ENCODE measurements around the gene EPHB3. TPM values are rescaled to one million over a fixed set of nuclear protein-coding genes. Genes with fewer than 3 reads are reported as not detected.
A peak's percentile ranks its signal among the peaks of the same experiment; 100 is the strongest.

EPHB3 gene
- total and polyA plus RNA-seq, 3 donors from 2014 or later: 2.0 to 2.6 (median 2.3) TPM

GRCh38 chr3:184561913-184562877, 610 bp downstream of the EPHB3 start:
- TF ChIP-seq, protein P1, sequence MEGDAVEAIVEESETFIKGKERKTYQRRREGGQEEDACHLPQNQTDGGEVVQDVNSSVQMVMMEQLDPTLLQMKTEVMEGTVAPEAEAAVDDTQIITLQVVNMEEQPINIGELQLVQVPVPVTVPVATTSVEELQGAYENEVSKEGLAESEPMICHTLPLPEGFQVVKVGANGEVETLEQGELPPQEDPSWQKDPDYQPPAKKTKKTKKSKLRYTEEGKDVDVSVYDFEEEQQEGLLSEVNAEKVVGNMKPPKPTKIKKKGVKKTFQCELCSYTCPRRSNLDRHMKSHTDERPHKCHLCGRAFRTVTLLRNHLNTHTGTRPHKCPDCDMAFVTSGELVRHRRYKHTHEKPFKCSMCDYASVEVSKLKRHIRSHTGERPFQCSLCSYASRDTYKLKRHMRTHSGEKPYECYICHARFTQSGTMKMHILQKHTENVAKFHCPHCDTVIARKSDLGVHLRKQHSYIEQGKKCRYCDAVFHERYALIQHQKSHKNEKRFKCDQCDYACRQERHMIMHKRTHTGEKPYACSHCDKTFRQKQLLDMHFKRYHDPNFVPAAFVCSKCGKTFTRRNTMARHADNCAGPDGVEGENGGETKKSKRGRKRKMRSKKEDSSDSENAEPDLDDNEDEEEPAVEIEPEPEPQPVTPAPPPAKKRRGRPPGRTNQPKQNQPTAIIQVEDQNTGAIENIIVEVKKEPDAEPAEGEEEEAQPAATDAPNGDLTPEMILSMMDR (IDR thresholded peaks at IDR 0.05): no peak
- no peak for TF ChIP-seq POLR2A (IDR thresholded peaks at IDR 0.05)
- intact Hi-C loops (cut with DNase I; ENCODE audit: low total_unique reads): no loop called here
- peak overlapping the region; percentile 39 to 60 for H3K27ac ChIP-seq
- 4% methylated on average over 74 of the region's 109 CpGs; no CpG with 5 or more reads in 1 of the 2 donors for WGBS, 2 donors
- H3K9me3 ChIP-seq: no peaks in the 10 kb centered on the region
- no peaks in the 10 kb centered on the region for H3K27me3 ChIP-seq
- peak overlapping the region; percentile 66 to 73 for H3K4me3 ChIP-seq
- H3K4me1 ChIP-seq: peaks cover 21% of the 10 kb centered on the region
- no peaks in the 10 kb centered on the region for H3K36me3 ChIP-seq (ENCODE audit: low read depth, missing control alignments)
- no peak for DNase-seq

DNA sequence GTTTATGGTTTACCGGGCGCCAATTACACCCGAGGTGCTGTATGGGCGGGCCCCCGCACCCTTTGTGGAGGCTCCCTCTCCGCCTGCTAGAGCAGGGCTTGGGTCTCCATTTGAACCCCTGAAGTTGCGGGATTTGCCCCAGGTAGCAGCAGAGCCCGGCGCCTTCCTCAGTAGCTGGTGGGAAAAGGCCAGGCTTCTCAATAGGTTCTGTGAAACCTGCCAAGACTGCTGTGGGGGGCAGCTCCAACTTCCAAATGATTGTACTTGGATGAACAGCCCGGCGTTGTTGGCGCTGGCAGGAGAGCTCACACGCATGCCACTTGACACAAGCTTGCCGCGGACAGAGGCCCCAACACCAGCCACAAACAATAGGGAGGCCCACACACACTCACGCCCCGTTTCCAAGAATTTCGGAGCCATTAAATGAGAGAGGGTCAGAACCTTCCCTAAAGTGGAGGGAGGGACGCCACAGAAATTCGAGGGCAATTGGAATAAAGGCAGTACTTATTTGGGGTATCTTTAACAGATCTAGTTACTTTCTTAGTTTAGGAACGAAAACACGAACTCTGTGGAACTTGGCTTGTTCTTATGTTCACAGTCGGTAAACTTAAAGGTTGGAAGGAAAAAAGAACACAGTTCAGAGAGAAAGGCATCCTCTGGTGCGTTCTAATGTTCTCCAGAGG, 1.4 kb downstream of the EPHB3 start:
- Histone ChIP-seq H3K4me1 (peaks cover 21% of the 10 kb centered on the region), H3K27me3 (no peaks in the 10 kb centered on the region), H3K4me3 (peak overlapping the region; percentile 66 to 73), H3K27ac (peak overlapping the region; percentile 39 to 60), H3K9me3 (no peaks in the 10 kb centered on the region), H3K36me3 (ENCODE audit: low read depth, missing control alignments) (no peaks in the 10 kb centered on the region)
- WGBS, 2 donors: 24 to 25% methylated on average over 14 to 24 of the region's 24 CpGs
- TF ChIP-seq, protein P1 (IDR thresholded peaks at IDR 0.05): no peak
- no peak for TF ChIP-seq POLR2A (IDR thresholded peaks at IDR 0.05)
- peak; percentile 46 for DNase-seq
- intact Hi-C loops (cut with DNase I; ENCODE audit: low total_unique reads): no loop called here

GRCh38 chr3:184563561-184563925, 2.0 kb downstream of the EPHB3 start:
- H3K4me1 ChIP-seq: peaks cover 26% of the 10 kb centered on the region
- no peaks in the 10 kb centered on the region for H3K27me3 ChIP-seq
- no peaks in the 10 kb centered on the region for H3K9me3 ChIP-seq
- intact Hi-C loops (cut with DNase I; ENCODE audit: low total_unique reads): no loop called here
- H3K4me3 ChIP-seq: no peak overlapping the region
- DNase-seq: no peak
- H3K36me3 ChIP-seq (ENCODE audit: low read depth, missing control alignments): no peaks in the 10 kb centered on the region
- H3K27ac ChIP-seq: peak overlapping the region; percentile 39 to 60
- WGBS, 2 donors: 42 to 63% methylated on average over 8 to 11 of the region's 11 CpGs
- TF ChIP-seq, protein P1 (IDR thresholded peaks at IDR 0.05): no peak
- no peak for TF ChIP-seq POLR2A (IDR thresholded peaks at IDR 0.05)

DNA sequence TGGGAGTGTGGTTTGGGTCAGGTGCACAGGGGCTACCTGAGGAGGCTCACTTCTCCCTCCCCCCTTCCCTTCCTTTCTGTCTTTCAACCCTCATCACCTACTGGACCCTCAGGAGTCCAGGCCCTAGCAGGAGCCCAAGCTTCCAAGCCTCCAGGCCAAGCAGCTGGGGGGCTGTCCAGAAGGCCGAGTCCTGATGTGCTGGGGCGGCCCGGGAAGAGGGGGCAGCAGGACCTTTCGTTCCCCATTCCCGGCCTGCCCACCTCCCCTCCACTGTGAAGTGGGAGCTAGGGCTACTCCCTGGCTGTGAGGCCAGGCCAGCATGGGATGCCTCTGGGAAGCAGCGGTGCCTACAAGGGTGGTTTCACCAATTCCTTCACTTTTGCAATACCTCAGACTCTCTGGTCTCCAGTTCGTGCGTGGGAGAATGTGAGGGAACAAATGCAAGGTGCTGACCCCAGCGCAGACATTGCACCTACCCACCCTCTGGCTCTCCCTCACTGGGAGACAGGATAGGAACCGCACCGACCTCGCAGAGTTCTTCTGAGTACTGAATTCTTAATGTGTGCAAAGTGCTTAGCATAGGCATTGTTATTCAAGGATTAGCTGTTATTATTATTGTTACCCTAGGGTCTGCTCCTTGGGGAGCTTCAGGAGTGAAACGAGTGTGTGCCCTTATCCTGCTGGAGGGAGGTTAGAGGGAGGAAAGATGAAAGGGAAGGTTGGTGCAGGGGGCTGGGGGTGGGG, 2.5 kb downstream of the EPHB3 start:
- H3K27me3 ChIP-seq: no peaks in the 10 kb centered on the region
- H3K9me3 ChIP-seq: no peaks in the 10 kb centered on the region
- WGBS, 2 donors: 51 to 71% methylated on average over 10 to 13 of the region's 13 CpGs
- no peak overlapping the region for H3K4me3 ChIP-seq
- H3K4me1 ChIP-seq: peaks cover 29% of the 10 kb centered on the region
- DNase-seq: no peak
- H3K27ac ChIP-seq: no peak overlapping the region
- intact Hi-C loops (cut with DNase I; ENCODE audit: low total_unique reads): no loop called here
- H3K36me3 ChIP-seq (ENCODE audit: low read depth, missing control alignments): no peaks in the 10 kb centered on the region
- TF ChIP-seq, protein P1 (IDR thresholded peaks at IDR 0.05): no peak
- TF ChIP-seq POLR2A (IDR thresholded peaks at IDR 0.05): no peak
